Measurements from ENCODE around the gene SBF2. TPM values are rescaled to one million over a fixed set of nuclear protein-coding genes. Genes with fewer than 3 reads are reported as not detected.

Gene SBF2
- polyA plus RNA-seq, 4 donors: 10.0 to 50.5 (median 15.1) TPM

- no peak overlapping the region for H3K4me3 ChIP-seq (ENCODE audit: low read depth in 1 of 3, low read length in 3 of 3)
- no peaks in the 10 kb centered on the region for H3K27me3 ChIP-seq (ENCODE audit: control insufficient read depth in 3 of 3, insufficient read depth in 3 of 3, low read length in 3 of 3)
- 80 to 100% (median 100%) methylated on average over 1 of the region's 1 CpG for WGBS, 3 donors
- FAIRE-seq: no peak
- no peak overlapping the region for H3K27ac ChIP-seq (ENCODE audit: low read depth in 1 of 3, low read length in 2 of 3)
- no peak for DNase-seq
- H3K36me3 ChIP-seq (ENCODE audit: control insufficient read depth in 3 of 3, insufficient read depth in 2 of 3, low read depth in 1 of 3, low read length in 3 of 3): peaks cover 0 to 18% (median 0%) of the 10 kb centered on the region in 3 donors
- no peaks in the 10 kb centered on the region for H3K4me1 ChIP-seq (ENCODE audit: control insufficient read depth in 3 of 3, insufficient read depth in 2 of 3, low read depth in 1 of 3, low read length in 2 of 3)
- no peaks in the 10 kb centered on the region for H3K9me3 ChIP-seq (ENCODE audit: control insufficient read depth in 2 of 2, insufficient read depth in 1 of 2, low read depth in 1 of 2, low read length in 1 of 2)
Measured at GRCh38 chr11:9977554-9977953, 316.5 kb downstream of the SBF2 start.

- no peak overlapping the region for H3K4me3 ChIP-seq (ENCODE audit: low read depth in 1 of 3, low read length in 3 of 3)
- H3K9me3 ChIP-seq (ENCODE audit: control insufficient read depth in 2 of 2, insufficient read depth in 1 of 2, low read depth in 1 of 2, low read length in 1 of 2): no peaks in the 10 kb centered on the region
- no peak for FAIRE-seq
- peaks cover 0 to 12% (median 0%) of the 10 kb centered on the region in 3 donors for H3K36me3 ChIP-seq (ENCODE audit: control insufficient read depth in 3 of 3, insufficient read depth in 2 of 3, low read depth in 1 of 3, low read length in 3 of 3)
- WGBS, 3 donors: 95 to 98% (median 97%) methylated on average over 8 of the region's 8 CpGs
- H3K27ac ChIP-seq (ENCODE audit: low read depth in 1 of 3, low read length in 2 of 3): no peak overlapping the region
- H3K27me3 ChIP-seq (ENCODE audit: control insufficient read depth in 3 of 3, insufficient read depth in 3 of 3, low read length in 3 of 3): no peaks in the 10 kb centered on the region
- DNase-seq: no peak
- H3K4me1 ChIP-seq (ENCODE audit: control insufficient read depth in 3 of 3, insufficient read depth in 2 of 3, low read depth in 1 of 3, low read length in 2 of 3): no peaks in the 10 kb centered on the region
Measured at GRCh38 chr11:9974375-9974774, 319.6 kb downstream of the SBF2 start.

- H3K27me3 ChIP-seq (ENCODE audit: control insufficient read depth in 3 of 3, insufficient read depth in 3 of 3, low read length in 3 of 3): no peaks in the 10 kb centered on the region
- no peak overlapping the region for H3K4me3 ChIP-seq (ENCODE audit: low read depth in 1 of 3, low read length in 3 of 3)
- H3K27ac ChIP-seq (ENCODE audit: low read depth in 1 of 3, low read length in 2 of 3): no peak overlapping the region
- H3K9me3 ChIP-seq (ENCODE audit: control insufficient read depth in 2 of 2, insufficient read depth in 1 of 2, low read depth in 1 of 2, low read length in 1 of 2): no peaks in the 10 kb centered on the region
- WGBS, 3 donors: 81 to 87% (median 84%) methylated on average over 3 of the region's 3 CpGs
- H3K36me3 ChIP-seq (ENCODE audit: control insufficient read depth in 3 of 3, insufficient read depth in 2 of 3, low read depth in 1 of 3, low read length in 3 of 3): peaks cover 0 to 12% (median 0%) of the 10 kb centered on the region in 3 donors
- no peak for FAIRE-seq
- DNase-seq: no peak
- H3K4me1 ChIP-seq (ENCODE audit: control insufficient read depth in 3 of 3, insufficient read depth in 2 of 3, low read depth in 1 of 3, low read length in 2 of 3): no peaks in the 10 kb centered on the region
Measured at GRCh38 chr11:9973921-9974320, 320.1 kb downstream of the SBF2 start.

- no peak for FAIRE-seq
- 34 to 42% (median 40%) methylated on average over 7 of the region's 7 CpGs for WGBS, 3 donors
- Histone ChIP-seq H3K4me1 (ENCODE audit: control insufficient read depth in 3 of 3, insufficient read depth in 2 of 3, low read depth in 1 of 3, low read length in 2 of 3) (no peaks in the 10 kb centered on the region), H3K27me3 (ENCODE audit: control insufficient read depth in 3 of 3, insufficient read depth in 3 of 3, low read length in 3 of 3) (no peaks in the 10 kb centered on the region), H3K4me3 (ENCODE audit: low read depth in 1 of 3, low read length in 3 of 3) (no peak overlapping the region), H3K27ac (ENCODE audit: low read depth in 1 of 3, low read length in 2 of 3) (no peak overlapping the region), H3K36me3 (ENCODE audit: control insufficient read depth in 3 of 3, insufficient read depth in 2 of 3, low read depth in 1 of 3, low read length in 3 of 3) (peaks cover 0 to 8% (median 0%) of the 10 kb centered on the region in 3 donors), H3K9me3 (ENCODE audit: control insufficient read depth in 2 of 2, insufficient read depth in 1 of 2, low read depth in 1 of 2, low read length in 1 of 2) (no peaks in the 10 kb centered on the region)
- peak; percentile 44 to 55 for DNase-seq
Measured at GRCh38 chr11:9972989-9973388, 321.0 kb downstream of the SBF2 start.

GRCh38 chr11:9971894-9972293 is 322.1 kb downstream of the SBF2 start:
- DNase-seq (no peak), FAIRE-seq (no peak)
- H3K36me3 ChIP-seq (ENCODE audit: control insufficient read depth in 3 of 3, insufficient read depth in 2 of 3, low read depth in 1 of 3, low read length in 3 of 3): peaks cover 0 to 10% (median 0%) of the 10 kb centered on the region in 3 donors
- no peaks in the 10 kb centered on the region for H3K4me1 ChIP-seq (ENCODE audit: control insufficient read depth in 3 of 3, insufficient read depth in 2 of 3, low read depth in 1 of 3, low read length in 2 of 3)
- no peaks in the 10 kb centered on the region for H3K27me3 ChIP-seq (ENCODE audit: control insufficient read depth in 3 of 3, insufficient read depth in 3 of 3, low read length in 3 of 3)
- WGBS, 3 donors: 84 to 95% (median 86%) methylated on average over 3 of the region's 3 CpGs
- no peak overlapping the region for H3K4me3 ChIP-seq (ENCODE audit: low read depth in 1 of 3, low read length in 3 of 3)
- no peak overlapping the region for H3K27ac ChIP-seq (ENCODE audit: low read depth in 1 of 3, low read length in 2 of 3)
- no peaks in the 10 kb centered on the region for H3K9me3 ChIP-seq (ENCODE audit: control insufficient read depth in 2 of 2, insufficient read depth in 1 of 2, low read depth in 1 of 2, low read length in 1 of 2)

GRCh38 chr11:9969068-9969467 is 325.0 kb downstream of the SBF2 start:
- H3K4me1 ChIP-seq (ENCODE audit: control insufficient read depth in 3 of 3, insufficient read depth in 2 of 3, low read depth in 1 of 3, low read length in 2 of 3): no peaks in the 10 kb centered on the region
- FAIRE-seq (no peak), DNase-seq (no peak)
- H3K27ac ChIP-seq (ENCODE audit: low read depth in 1 of 3, low read length in 2 of 3): no peak overlapping the region
- no peaks in the 10 kb centered on the region for H3K9me3 ChIP-seq (ENCODE audit: control insufficient read depth in 2 of 2, insufficient read depth in 1 of 2, low read depth in 1 of 2, low read length in 1 of 2)
- H3K27me3 ChIP-seq (ENCODE audit: control insufficient read depth in 3 of 3, insufficient read depth in 3 of 3, low read length in 3 of 3): no peaks in the 10 kb centered on the region
- no peak overlapping the region for H3K4me3 ChIP-seq (ENCODE audit: low read depth in 1 of 3, low read length in 3 of 3)
- 72 to 77% (median 76%) methylated on average over 2 of the region's 2 CpGs for WGBS, 3 donors
- H3K36me3 ChIP-seq (ENCODE audit: control insufficient read depth in 3 of 3, insufficient read depth in 2 of 3, low read depth in 1 of 3, low read length in 3 of 3): peaks cover 0 to 8% (median 0%) of the 10 kb centered on the region in 3 donors

GRCh38 chr11:9962722-9963121 is 331.3 kb downstream of the SBF2 start:
- Histone ChIP-seq H3K36me3 (ENCODE audit: control insufficient read depth in 3 of 3, insufficient read depth in 2 of 3, low read depth in 1 of 3, low read length in 3 of 3) (peaks cover 0 to 28% (median 2%) of the 10 kb centered on the region in 3 donors), H3K4me1 (ENCODE audit: control insufficient read depth in 3 of 3, insufficient read depth in 2 of 3, low read depth in 1 of 3, low read length in 2 of 3) (no peaks in the 10 kb centered on the region), H3K4me3 (ENCODE audit: low read depth in 1 of 3, low read length in 3 of 3) (no peak overlapping the region), H3K27me3 (ENCODE audit: control insufficient read depth in 3 of 3, insufficient read depth in 3 of 3, low read length in 3 of 3) (no peaks in the 10 kb centered on the region), H3K9me3 (ENCODE audit: control insufficient read depth in 2 of 2, insufficient read depth in 1 of 2, low read depth in 1 of 2, low read length in 1 of 2) (no peaks in the 10 kb centered on the region), H3K27ac (ENCODE audit: low read depth in 1 of 3, low read length in 2 of 3) (no peak overlapping the region)
- DNase-seq (no peak), FAIRE-seq (no peak)

- WGBS, 3 donors: 86 to 98% (median 95%) methylated on average over 4 of the region's 4 CpGs
- DNase-seq (no peak), FAIRE-seq (no peak)
- no peaks in the 10 kb centered on the region for H3K9me3 ChIP-seq (ENCODE audit: control insufficient read depth in 2 of 2, insufficient read depth in 1 of 2, low read depth in 1 of 2, low read length in 1 of 2)
- H3K36me3 ChIP-seq (ENCODE audit: control insufficient read depth in 3 of 3, insufficient read depth in 2 of 3, low read depth in 1 of 3, low read length in 3 of 3): peaks cover 0 to 15% (median 2%) of the 10 kb centered on the region in 3 donors
- no peaks in the 10 kb centered on the region for H3K4me1 ChIP-seq (ENCODE audit: control insufficient read depth in 3 of 3, insufficient read depth in 2 of 3, low read depth in 1 of 3, low read length in 2 of 3)
- no peak overlapping the region for H3K27ac ChIP-seq (ENCODE audit: low read depth in 1 of 3, low read length in 2 of 3)
- no peak overlapping the region for H3K4me3 ChIP-seq (ENCODE audit: low read depth in 1 of 3, low read length in 3 of 3)
- no peaks in the 10 kb centered on the region for H3K27me3 ChIP-seq (ENCODE audit: control insufficient read depth in 3 of 3, insufficient read depth in 3 of 3, low read length in 3 of 3)
Measured at GRCh38 chr11:9957072-9957471, 336.9 kb downstream of the SBF2 start.

GRCh38 chr11:9956483-9956882 is 337.5 kb downstream of the SBF2 start:
- no peak for FAIRE-seq
- WGBS, 3 donors: 74 to 91% (median 80%) methylated on average over 2 of the region's 2 CpGs

More at GRCh38 chr11:9956483-9956882, 337.5 kb downstream of the SBF2 start:
- Histone ChIP-seq H3K36me3 (ENCODE audit: control insufficient read depth in 3 of 3, insufficient read depth in 2 of 3, low read depth in 1 of 3, low read length in 3 of 3) (peaks cover 0 to 15% (median 2%) of the 10 kb centered on the region in 3 donors), H3K27ac (ENCODE audit: low read depth in 1 of 3, low read length in 2 of 3) (no peak overlapping the region), H3K4me3 (ENCODE audit: low read depth in 1 of 3, low read length in 3 of 3) (no peak overlapping the region), H3K27me3 (ENCODE audit: control insufficient read depth in 3 of 3, insufficient read depth in 3 of 3, low read length in 3 of 3) (no peaks in the 10 kb centered on the region), H3K9me3 (ENCODE audit: control insufficient read depth in 2 of 2, insufficient read depth in 1 of 2, low read depth in 1 of 2, low read length in 1 of 2) (no peaks in the 10 kb centered on the region), H3K4me1 (ENCODE audit: control insufficient read depth in 3 of 3, insufficient read depth in 2 of 3, low read depth in 1 of 3, low read length in 2 of 3) (no peaks in the 10 kb centered on the region)
- DNase-seq: no peak

Data from small intestine (tissue), 7 donors.